Measurements from ENCODE around the gene COPS2.

Gene COPS2

GRCh38 chr15:49155834-49156627 lies 632 bp upstream of the COPS2 start:
- peak in 5 of 56 donors; percentile 1 to 17 (median 11) for DNase-seq

GRCh38 chr15:49154799-49155109 lies 645 bp downstream of the COPS2 start:
- DNase-seq, result no peak

- no peak for DNase-seq
Observed at GRCh38 chr15:49154359-49154758, 1.0 kb downstream of the COPS2 start.

GRCh38 chr15:49152552-49153312 lies 2.7 kb downstream of the COPS2 start:
- DNase-seq, result no peak

GRCh38 chr15:49151831-49152230 lies 3.6 kb downstream of the COPS2 start:
- no peak for DNase-seq

GRCh38 chr15:49148727-49149126 lies 6.7 kb downstream of the COPS2 start:
- DNase-seq, result no peak

GRCh38 chr15:49148298-49148697 lies 7.1 kb downstream of the COPS2 start:
- DNase-seq, result no peak

GRCh38 chr15:49145651-49146609 lies 9.5 kb downstream of the COPS2 start:
- DNase-seq, result peak in 16 of 56 donors; percentile 0 to 74 (median 6)

- peak in 1 of 56 donors; percentile 10 for DNase-seq
Observed at GRCh38 chr15:49137861-49138260, 17.5 kb downstream of the COPS2 start.

GRCh38 chr15:49135911-49136310 lies 19.5 kb downstream of the COPS2 start:
- DNase-seq, result no peak

- DNase-seq, result no peak
Observed at GRCh38 chr15:49135342-49135857, 20.0 kb downstream of the COPS2 start.

GRCh38 chr15:49134683-49135341 lies 20.6 kb downstream of the COPS2 start:
- DNase-seq, result no peak

- DNase-seq, result no peak
Observed at GRCh38 chr15:49131403-49131802, 24.0 kb downstream of the COPS2 start.

- no peak for DNase-seq
Observed at GRCh38 chr15:49124371-49124770, 31.0 kb downstream of the COPS2 start.

- DNase-seq, result no peak
Observed at GRCh38 chr15:49122541-49123062, 32.8 kb downstream of the COPS2 start.

GRCh38 chr15:49121901-49122300 lies 33.5 kb downstream of the COPS2 start:
- DNase-seq, result no peak

- no peak for DNase-seq
Observed at GRCh38 chr15:49120832-49121231, 34.6 kb downstream of the COPS2 start.

- no peak for DNase-seq
Observed at GRCh38 chr15:49116108-49116857, 39.1 kb downstream of the COPS2 start.

- DNase-seq, result no peak
Observed at GRCh38 chr15:49115062-49115461, 40.3 kb downstream of the COPS2 start.
